HG03521 (cell line): ENCODE measurements around the gene SENP1.

Source experiments
- ATAC-seq: cut with Tn5 transposase; IDR thresholded peaks from one replicate; pipeline ENCODE4 v1.9.1; 2021; ENCODE audit warnings: mild to moderate bottlenecking, moderate library complexity; ENCODE audit not compliant: unreplicated experiment

Gene SENP1

GRCh38 chr12:48068457-48068856, 37.4 kb downstream of the SENP1 start:
- ATAC-seq = no peak

GRCh38 chr12:48067250-48067938, 38.5 kb downstream of the SENP1 start:
- ATAC-seq = no peak

- no peak for ATAC-seq
Measured at GRCh38 chr12:48065041-48065440, 40.8 kb downstream of the SENP1 start.

- ATAC-seq = no peak
Measured at GRCh38 chr12:48063530-48063929, 42.3 kb downstream of the SENP1 start.

- no peak for ATAC-seq
Measured at GRCh38 chr12:48061938-48062719, 43.8 kb downstream of the SENP1 start.

- ATAC-seq = no peak
Measured at GRCh38 chr12:48060474-48060873, 45.4 kb downstream of the SENP1 start.

- ATAC-seq = no peak
Measured at GRCh38 chr12:48058771-48059170, 47.1 kb downstream of the SENP1 start.

GRCh38 chr12:48054955-48055821, 50.7 kb downstream of the SENP1 start:
- ATAC-seq = no peak

- no peak for ATAC-seq
Measured at GRCh38 chr12:48053883-48054282, 52.0 kb downstream of the SENP1 start.

- ATAC-seq = no peak
Measured at GRCh38 chr12:48053122-48053521, 52.8 kb downstream of the SENP1 start.

- no peak for ATAC-seq
Measured at GRCh38 chr12:48051681-48052080, 54.2 kb downstream of the SENP1 start.

GRCh38 chr12:48050174-48050573, 55.7 kb downstream of the SENP1 start:
- no peak for ATAC-seq

GRCh38 chr12:48045965-48046518, 59.8 kb downstream of the SENP1 start:
- no peak for ATAC-seq

- ATAC-seq = no peak
Measured at GRCh38 chr12:48045061-48045846, 60.6 kb downstream of the SENP1 start.

GRCh38 chr12:48044396-48044795, 61.5 kb downstream of the SENP1 start:
- ATAC-seq = no peak

- ATAC-seq = no peak
Measured at GRCh38 chr12:48043771-48044170, 62.1 kb downstream of the SENP1 start.

GRCh38 chr12:48041591-48042423, 64.1 kb downstream of the SENP1 start:
- ATAC-seq = no peak

- ATAC-seq = no peak
Measured at GRCh38 chr12:48040354-48040753, 65.5 kb downstream of the SENP1 start.

- ATAC-seq = no peak
Measured at GRCh38 chr12:48039151-48039550, 66.7 kb downstream of the SENP1 start.
